Measurements from ENCODE around the gene TTC21B. TPM values are rescaled to one million over a fixed set of nuclear protein-coding genes. Genes with fewer than 3 reads are reported as not detected.

Gene TTC21B
- total and polyA plus RNA-seq, 2 of the 8 experiments (the other 6 are each of a cell fraction or from before 2014, with no cell fraction given): 6.9 to 20.8 TPM

GRCh38 chr2:165905854-165906253 lies 47.7 kb downstream of the TTC21B start:
- Histone ChIP-seq H3K4me3 (ENCODE audit: extremely low read depth in 1 of 4, insufficient read depth in 2 of 4, low read depth in 3 of 4, low read length in 4 of 4) (no peak overlapping the region), H2AK5ac (ENCODE audit: low read depth, low read length) (no peak overlapping the region), H2BK20ac (ENCODE audit: low read length) (no peak overlapping the region), H3K27ac (ENCODE audit: low read depth, low read length) (no peak overlapping the region), H4K20me1 (replicated peaks in 1 of 2; ENCODE audit: control insufficient read depth in 1 of 2, insufficient read depth in 2 of 2, low read length in 2 of 2) (no peaks in the 10 kb centered on the region), H3K23ac (ENCODE audit: insufficient read length) (no peak overlapping the region), H3K23me2 (ENCODE audit: low read depth, low read length) (no peaks in the 10 kb centered on the region), H3K9ac (replicated peaks in 1 of 4; ENCODE audit: extremely low read depth in 1 of 4, low read depth in 3 of 4, low read length in 3 of 4) (no peak overlapping the region), H3K4me1 (replicated peaks in 1 of 4; ENCODE audit: control insufficient read depth in 3 of 4, insufficient read depth in 4 of 4, low read length in 3 of 4) (no peaks in the 10 kb centered on the region), H3K79me1 (ENCODE audit: low read depth, low read length) (no peaks in the 10 kb centered on the region), H2BK15ac (ENCODE audit: low read length) (no peak overlapping the region), H4K91ac (replicated peaks; ENCODE audit: insufficient read length, low read length) (no peak overlapping the region), H3K4me2 (ENCODE audit: insufficient read depth in 1 of 2, low read depth in 2 of 2, low read length in 2 of 2) (no peak overlapping the region), H3K27me3 (replicated peaks in 1 of 4; ENCODE audit: control insufficient read depth in 3 of 4, extremely low read depth in 1 of 4, insufficient read depth in 3 of 4, low read length in 3 of 4) (no peaks in the 10 kb centered on the region), H2BK5ac (ENCODE audit: low read depth, low read length) (no peak overlapping the region), H4K5ac (ENCODE audit: insufficient read length, low read depth, low read length) (no peak overlapping the region), H2AFZ (ENCODE audit: low read length) (no peak overlapping the region), H3K36me3 (ENCODE audit: control insufficient read depth in 2 of 4, insufficient read depth in 4 of 4, low read length in 3 of 4) (peaks cover 0 to 31% (median 0%) of the 10 kb centered on the region in 4 experiments; a peak in 2 of 8 replicates), H3K4ac (replicated peaks; ENCODE audit: insufficient read length, low read depth, low read length) (no peak overlapping the region), H3K14ac (ENCODE audit: insufficient read length) (no peak overlapping the region), H3K79me2 (ENCODE audit: control insufficient read depth in 1 of 2, insufficient read depth in 2 of 2, low read length in 2 of 2) (no peaks in the 10 kb centered on the region), H2BK12ac (ENCODE audit: low read depth, low read length) (no peak overlapping the region), H3K56ac (replicated peaks; ENCODE audit: insufficient read length, low read depth, low read length) (no peak overlapping the region), H3K18ac (ENCODE audit: extremely low read depth, low read length) (no peak overlapping the region), H3K9me3 (ENCODE audit: insufficient read depth in 2 of 2, low read depth in 1 of 2, low read length in 1 of 2) (no peaks in the 10 kb centered on the region), H2BK120ac (replicated peaks; ENCODE audit: low read depth, low read length) (no peak overlapping the region), H4K8ac (ENCODE audit: extremely low read depth, insufficient read depth, low read length) (no peak overlapping the region)
- ChIA-PET CTCF (ENCODE audit: partially characterized antibody) (no interaction called here), POLR2A (ENCODE audit: partially characterized antibody) (no interaction called here)
- FAIRE-seq: no peak
- DNase-seq (ENCODE audit: low read depth in 1 of 2, low spot score in 2 of 2): no peak
- TF ChIP-seq KDM4A (IDR thresholded peaks at IDR 0.05; ENCODE audit: low read depth, low read length, severe bottlenecking): no peak
- no peak for TF ChIP-seq GABPA (IDR thresholded peaks at IDR 0.05; ENCODE audit: borderline replicate concordance, insufficient read depth, low read length)
- no peak for TF ChIP-seq KDM1A (IDR thresholded peaks at IDR 0.05; ENCODE audit: borderline replicate concordance, low read length)
- no peak for TF ChIP-seq POLR2AphosphoS5 (IDR thresholded peaks at IDR 0.05; ENCODE audit: low read depth, low read length)
- TF ChIP-seq SIRT6 (IDR thresholded peaks at IDR 0.05; ENCODE audit: low read length): no peak
- TF ChIP-seq TAF1 (IDR thresholded peaks at IDR 0.05; ENCODE audit: low read depth, low read length): no peak
- no peak for TF ChIP-seq EZH2 (IDR thresholded peaks at IDR 0.05; ENCODE audit: low read depth, low read length, severe bottlenecking)
- TF ChIP-seq HDAC6 (IDR thresholded peaks at IDR 0.05; ENCODE audit: low read depth, low read length): no peak
- no peak for TF ChIP-seq EGR1 (IDR thresholded peaks at IDR 0.05; ENCODE audit: borderline replicate concordance, low read depth, low read length)
- no peak for TF ChIP-seq CEBPB (IDR thresholded peaks at IDR 0.05; ENCODE audit: low read depth, low read length)
- no peak for TF ChIP-seq CTBP2 (IDR thresholded peaks at IDR 0.05; ENCODE audit: borderline replicate concordance, insufficient read depth, insufficient read length, low read length)
- WGBS, 2 experiments (ENCODE audit: extremely low coverage in 1 of 2, insufficient coverage in 1 of 2, insufficient read length in 1 of 2, insufficient replicate concordance in 2 of 2, low coverage in 1 of 2, low lambda C conversion rate in 2 of 2, missing lambda C conversion rate in 1 of 2): 100% methylated on average over 2 of the region's 2 CpGs; no CpG with 5 or more reads in 1 of the 2 experiments
